EH (cell line): ENCODE data around the gene FANCB.
A peak's percentile ranks its signal among the peaks of the same experiment; 100 is the strongest.

Experiments used
- DNase-seq: peaks from one replicate; pipeline ENCODE4 v3.0.0-alpha.2; 2015; ENCODE audit warnings: low read depth

FANCB gene

GRCh38 chrX:14832586-14832985 lies 40.3 kb downstream of the FANCB start:
- DNase-seq = peak; percentile 41

- peak; percentile 73 for DNase-seq
Measured at GRCh38 chrX:14832151-14832550, 40.7 kb downstream of the FANCB start.

DNA sequence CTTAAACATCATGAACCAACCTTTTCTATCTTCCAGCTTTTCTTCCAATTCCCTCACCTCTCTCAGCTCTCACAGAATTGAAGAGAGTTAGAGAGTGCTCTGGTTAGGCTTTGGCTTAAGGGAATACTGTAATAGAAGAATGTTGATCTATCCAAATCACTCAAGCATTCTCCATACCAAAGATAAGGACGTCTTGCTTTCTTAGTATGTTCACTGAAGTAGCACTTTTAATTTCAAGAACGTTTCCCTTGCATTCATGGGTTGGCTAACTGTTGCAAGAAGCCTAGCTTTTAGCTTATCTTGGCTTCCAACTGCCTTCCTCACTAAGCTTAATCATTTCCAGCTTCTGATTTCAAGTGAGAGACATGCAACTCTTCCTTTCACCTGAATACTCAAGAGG lies 43.2 kb downstream of the FANCB start:
- DNase-seq = no peak

GRCh38 chrX:14826319-14826718 lies 46.5 kb downstream of the FANCB start:
- no peak for DNase-seq

GRCh38 chrX:14825851-14826250 lies 47.0 kb downstream of the FANCB start:
- DNase-seq = no peak

DNA sequence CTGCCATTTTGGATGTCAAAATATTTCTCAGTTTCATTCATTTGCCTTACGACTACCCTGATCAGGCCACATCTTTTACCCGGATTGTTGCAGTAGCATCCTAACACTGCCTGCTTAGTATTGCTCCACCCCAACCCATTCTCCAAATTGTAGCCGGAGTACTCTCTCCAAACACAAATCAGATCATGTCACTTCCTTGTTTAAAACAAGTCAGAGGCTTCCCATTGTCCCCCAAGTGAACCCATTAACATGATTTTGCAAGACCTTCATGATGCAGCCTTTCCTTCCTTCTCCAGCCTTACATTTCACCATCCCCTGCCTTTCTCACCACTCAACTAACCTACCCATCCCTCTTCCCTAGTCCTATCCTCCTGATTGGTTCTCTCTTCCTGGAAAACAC lies 53.1 kb downstream of the FANCB start:
- DNase-seq = no peak

GRCh38 chrX:14817571-14817970 lies 55.3 kb downstream of the FANCB start:
- no peak for DNase-seq

DNA sequence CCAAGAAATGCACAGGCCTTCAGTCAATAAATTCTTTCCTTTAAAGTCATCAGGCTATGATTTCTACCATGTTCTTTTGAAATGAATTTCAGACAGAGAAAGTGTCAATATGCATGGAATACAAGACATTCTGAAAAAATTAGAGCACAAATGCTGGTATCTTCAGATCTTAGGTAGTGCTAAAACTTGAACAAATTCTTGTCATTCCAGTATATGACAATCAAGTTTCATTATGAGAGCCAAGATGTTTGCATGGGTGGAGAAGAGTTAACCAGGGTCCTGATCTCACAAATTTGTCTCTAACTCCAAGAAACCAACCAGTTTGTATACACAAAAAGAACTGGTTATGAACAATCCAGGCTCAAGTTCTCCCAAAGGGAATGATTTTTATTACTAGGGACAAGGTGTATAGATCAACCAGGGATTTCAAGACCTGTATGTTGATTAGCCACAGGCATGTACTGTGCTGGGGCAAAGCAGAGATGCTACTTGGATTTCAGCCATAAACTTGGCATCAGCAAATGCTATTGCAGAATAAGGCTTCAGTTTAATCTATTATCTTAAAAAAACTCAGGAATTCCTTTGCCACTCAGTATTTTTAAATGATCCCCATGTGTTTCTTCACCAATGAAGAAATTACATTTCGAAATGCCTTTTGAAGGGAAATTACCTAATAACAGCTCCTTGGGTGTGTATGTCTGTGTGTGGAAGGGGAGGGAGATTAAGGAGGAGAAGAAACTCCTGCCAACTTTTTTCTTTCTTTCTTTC lies 69.7 kb downstream of the FANCB start:
- peak; percentile 39 for DNase-seq

DNA sequence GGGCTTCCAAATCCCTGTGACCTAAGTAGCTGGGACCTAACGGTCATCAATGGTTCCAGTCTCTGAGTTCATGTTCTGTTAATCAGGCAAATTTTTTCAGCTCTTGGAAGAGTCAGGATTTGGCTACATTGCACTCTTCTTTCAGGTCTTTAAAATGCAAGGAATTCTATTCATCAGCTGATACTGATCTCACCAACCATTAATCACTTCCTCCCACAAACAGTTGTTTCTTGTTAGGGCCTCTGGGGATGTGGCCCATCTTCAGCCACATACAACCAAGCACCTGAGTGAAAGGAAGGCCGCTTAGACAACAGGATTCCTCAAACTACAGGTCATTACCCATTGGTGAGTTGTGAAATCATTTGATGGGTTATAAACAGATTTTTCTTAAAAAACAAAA lies 71.7 kb downstream of the FANCB start:
- peak; percentile 56 for DNase-seq

DNA sequence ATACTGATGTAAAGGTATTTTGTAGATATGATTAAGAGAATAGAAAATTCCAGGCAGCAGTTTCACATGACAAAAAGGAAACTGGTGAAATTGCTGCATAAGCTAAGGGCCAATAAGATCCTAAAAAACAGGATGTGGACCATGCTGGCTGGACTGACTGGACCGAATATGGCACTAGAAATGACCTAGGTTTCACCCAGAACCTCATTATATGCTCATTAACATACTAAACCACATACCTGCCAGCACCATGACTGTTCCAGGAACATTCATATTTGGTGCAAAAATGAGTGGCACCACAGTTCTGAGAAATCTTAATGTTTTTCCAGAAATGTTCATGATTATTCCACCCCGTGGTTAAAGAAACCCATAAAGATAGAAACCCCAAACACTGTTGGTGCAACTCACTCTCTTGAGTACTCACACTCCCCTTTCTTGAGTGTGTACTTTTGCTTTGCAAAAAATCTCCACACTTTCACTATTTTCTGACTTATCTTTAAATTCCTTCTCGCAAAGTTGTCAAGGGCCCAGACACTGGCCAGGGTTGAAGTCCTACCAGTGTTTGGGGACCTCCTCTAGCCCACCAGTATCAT lies 74.0 kb downstream of the FANCB start:
- no peak for DNase-seq
